ENCODE measurements around the gene INTS1.

- TF ChIP-seq CTCF (IDR thresholded peaks at IDR 0.05; ENCODE audit: low read length) = no peak
- no peak for TF ChIP-seq EZH2phosphoT487 (IDR thresholded peaks at IDR 0.05; ENCODE audit: low read length)
- TF ChIP-seq EZH2 (optimal IDR thresholded peaks at IDR 0.05; ENCODE audit: low read depth, low read length) = no peak
Observed at GRCh38 chr7:1438821-1439220, 65.4 kb downstream of the INTS1 start.

Measured in MM.1S (cell line).